Measurements from ENCODE around the gene LSM2. TPM values are rescaled to one million over a fixed set of nuclear protein-coding genes. Genes with fewer than 3 reads are reported as not detected.

Gene LSM2
- total RNA-seq, 1 experiment from 2014 or later: 56.3 TPM

GRCh38 chr6:31850765-31851484 is 44.2 kb upstream of the LSM2 start:
- H3K4me1 Mint-ChIP-seq (ENCODE audit: low read depth, unreplicated experiment): peaks cover 18% of the 10 kb centered on the region
- intact Hi-C loops (cut with micrococcal nuclease; ENCODE audit: unreplicated experiment): no loop called here
- H3K27me3 Mint-ChIP-seq (ENCODE audit: insufficient read depth, unreplicated experiment): no peaks in the 10 kb centered on the region
- Histone ChIP-seq H3K27me3 (replicated peaks; ENCODE audit: control insufficient read depth, insufficient read depth, low read length) (no peaks in the 10 kb centered on the region), H3K36me3 (ENCODE audit: control insufficient read depth, insufficient read depth, low read length) (no peaks in the 10 kb centered on the region), H3K4me1 (peaks cover 31% of the 10 kb centered on the region), H3K9me3 (no peaks in the 10 kb centered on the region), H3K4me3 (ENCODE audit: low read depth, low read length) (no peak overlapping the region)
- BruUV-seq (replicated peaks): no TSS peak
- no peak overlapping the region for H3K4me3 Mint-ChIP-seq (ENCODE audit: unreplicated experiment)
- peak overlapping the region; percentile 59 for H3K27ac Mint-ChIP-seq (ENCODE audit: unreplicated experiment)
- peaks cover 14% of the 10 kb centered on the region for H3K36me3 Mint-ChIP-seq (ENCODE audit: insufficient read depth, unreplicated experiment)
- TF ChIP-seq, protein P1, sequence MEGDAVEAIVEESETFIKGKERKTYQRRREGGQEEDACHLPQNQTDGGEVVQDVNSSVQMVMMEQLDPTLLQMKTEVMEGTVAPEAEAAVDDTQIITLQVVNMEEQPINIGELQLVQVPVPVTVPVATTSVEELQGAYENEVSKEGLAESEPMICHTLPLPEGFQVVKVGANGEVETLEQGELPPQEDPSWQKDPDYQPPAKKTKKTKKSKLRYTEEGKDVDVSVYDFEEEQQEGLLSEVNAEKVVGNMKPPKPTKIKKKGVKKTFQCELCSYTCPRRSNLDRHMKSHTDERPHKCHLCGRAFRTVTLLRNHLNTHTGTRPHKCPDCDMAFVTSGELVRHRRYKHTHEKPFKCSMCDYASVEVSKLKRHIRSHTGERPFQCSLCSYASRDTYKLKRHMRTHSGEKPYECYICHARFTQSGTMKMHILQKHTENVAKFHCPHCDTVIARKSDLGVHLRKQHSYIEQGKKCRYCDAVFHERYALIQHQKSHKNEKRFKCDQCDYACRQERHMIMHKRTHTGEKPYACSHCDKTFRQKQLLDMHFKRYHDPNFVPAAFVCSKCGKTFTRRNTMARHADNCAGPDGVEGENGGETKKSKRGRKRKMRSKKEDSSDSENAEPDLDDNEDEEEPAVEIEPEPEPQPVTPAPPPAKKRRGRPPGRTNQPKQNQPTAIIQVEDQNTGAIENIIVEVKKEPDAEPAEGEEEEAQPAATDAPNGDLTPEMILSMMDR (IDR thresholded peaks at IDR 0.05; ENCODE audit: insufficient read depth in 1 of 2, low read depth in 1 of 2, low read length in 1 of 2, severe bottlenecking in 1 of 2, unreplicated experiment in 1 of 2): no peak
- DNase-seq: no peak
- POLR2A ChIA-PET: interaction anchor here (0.6 to 0.7 kb wide), 2 partner anchors 12 to 131 kb away, joined by 4 to 5 read pairs; partner anchors contain the start of gene NEU1
- CTCF ChIA-PET: no interaction called here
- no peaks in the 10 kb centered on the region for H3K9me3 Mint-ChIP-seq (ENCODE audit: unreplicated experiment)

DNA sequence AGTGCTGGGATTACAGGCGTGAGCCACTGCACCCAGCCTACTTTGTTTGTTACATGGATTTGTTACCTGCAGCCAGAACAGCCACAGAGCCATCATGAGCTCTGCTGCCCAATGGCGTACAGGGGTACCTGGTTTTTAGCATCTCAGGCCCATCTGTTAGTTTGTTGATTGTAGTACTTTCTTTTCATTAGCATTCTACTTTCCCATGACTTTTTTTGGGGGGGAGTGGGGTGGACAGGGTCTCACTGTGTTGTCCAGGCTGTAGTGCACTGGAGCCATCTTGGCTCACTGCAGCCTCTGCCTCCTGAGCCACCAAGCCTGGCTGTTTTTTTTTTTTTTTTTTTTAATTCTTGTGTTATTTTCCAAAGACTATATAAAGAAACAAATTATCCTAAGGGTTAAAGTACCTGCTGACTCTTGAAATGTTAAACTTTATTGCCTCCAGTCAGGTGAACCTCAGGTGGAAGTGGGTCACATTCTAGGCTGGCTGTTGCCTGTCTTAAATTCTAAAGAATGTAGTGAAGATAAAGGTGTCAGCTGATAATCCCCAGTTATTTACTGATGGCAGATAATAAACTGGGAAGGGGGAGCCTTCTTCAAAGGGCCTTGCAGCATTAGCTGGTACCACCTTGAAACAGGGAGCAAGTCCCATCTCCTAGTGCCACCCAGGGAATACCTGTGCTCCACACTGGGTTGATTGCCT is 40.7 kb upstream of the LSM2 start:
- ChIA-PET CTCF (interaction anchor here (0.6 kb wide), 2 partner anchors 76 to 80 kb away, joined by 4 to 6 read pairs; no protein-coding TSS in a partner anchor), POLR2A (interaction anchor here (0.7 to 2.0 kb wide), 4 partner anchors 15 to 33 kb away, joined by 3 to 11 read pairs (median 4); partner anchors contain the start of genes HSPA1B and NEU1)
- Mint-ChIP-seq H3K27me3 (ENCODE audit: insufficient read depth, unreplicated experiment) (no peaks in the 10 kb centered on the region), H3K36me3 (ENCODE audit: insufficient read depth, unreplicated experiment) (peaks cover 23% of the 10 kb centered on the region), H3K27ac (ENCODE audit: unreplicated experiment) (no peak overlapping the region), H3K4me3 (ENCODE audit: unreplicated experiment) (no peak overlapping the region), H3K9me3 (ENCODE audit: unreplicated experiment) (no peaks in the 10 kb centered on the region), H3K4me1 (ENCODE audit: low read depth, unreplicated experiment) (peaks cover 26% of the 10 kb centered on the region)
- peak; percentile 75 to 79 for DNase-seq
- Histone ChIP-seq H3K4me1 (peaks cover 39% of the 10 kb centered on the region), H3K27me3 (replicated peaks; ENCODE audit: control insufficient read depth, insufficient read depth, low read length) (no peaks in the 10 kb centered on the region), H3K36me3 (ENCODE audit: control insufficient read depth, insufficient read depth, low read length) (no peaks in the 10 kb centered on the region), H3K4me3 (ENCODE audit: low read depth, low read length) (no peak overlapping the region), H3K9me3 (no peaks in the 10 kb centered on the region)
- BruUV-seq (replicated peaks): no TSS peak
- intact Hi-C loops (cut with micrococcal nuclease; ENCODE audit: unreplicated experiment): loop anchor here (1.0 kb wide), 1 partner anchor 16 kb away; no protein-coding TSS in a partner anchor
- TF ChIP-seq, protein P1 (IDR thresholded peaks at IDR 0.05; ENCODE audit: insufficient read depth in 1 of 2, low read depth in 1 of 2, low read length in 1 of 2, severe bottlenecking in 1 of 2, unreplicated experiment in 1 of 2): no peak

- Mint-ChIP-seq H3K4me3 (ENCODE audit: unreplicated experiment) (no peak overlapping the region), H3K36me3 (ENCODE audit: insufficient read depth, unreplicated experiment) (peaks cover 50% of the 10 kb centered on the region), H3K9me3 (ENCODE audit: unreplicated experiment) (no peaks in the 10 kb centered on the region), H3K27me3 (ENCODE audit: insufficient read depth, unreplicated experiment) (no peaks in the 10 kb centered on the region), H3K27ac (ENCODE audit: unreplicated experiment) (no peak overlapping the region), H3K4me1 (ENCODE audit: low read depth, unreplicated experiment) (peaks cover 16% of the 10 kb centered on the region)
- BruUV-seq (replicated peaks): no TSS peak
- ChIA-PET CTCF (no interaction called here), POLR2A (interaction anchor here (1.4 kb wide), 1 partner anchor 17 kb away, joined by 3 read pairs; the partner anchor contains the start of gene HSPA1B)
- TF ChIP-seq, protein P1 (IDR thresholded peaks at IDR 0.05; ENCODE audit: insufficient read depth in 1 of 2, low read depth in 1 of 2, low read length in 1 of 2, severe bottlenecking in 1 of 2, unreplicated experiment in 1 of 2): no peak
- Histone ChIP-seq H3K4me1 (peaks cover 31% of the 10 kb centered on the region), H3K4me3 (ENCODE audit: low read depth, low read length) (no peak overlapping the region), H3K36me3 (ENCODE audit: control insufficient read depth, insufficient read depth, low read length) (no peaks in the 10 kb centered on the region), H3K27me3 (replicated peaks; ENCODE audit: control insufficient read depth, insufficient read depth, low read length) (no peaks in the 10 kb centered on the region), H3K9me3 (no peaks in the 10 kb centered on the region)
- intact Hi-C loops (cut with micrococcal nuclease; ENCODE audit: unreplicated experiment): no loop called here
- DNase-seq: no peak
These were observed 37.7 kb upstream of the LSM2 start for GRCh38 chr6:31844507-31844906.

All from Caco-2 (cell line).